Right lobe of liver (tissue), 6 donors: Measurements from ENCODE around the gene HEXIM2. TPM values are rescaled to one million over a fixed set of nuclear protein-coding genes. Genes with fewer than 3 reads are reported as not detected.
"Not testable (repeated sequence)": the region's sequence is repeated elsewhere in the genome, so short reads cannot be mapped to it uniquely, and the experiment has no call there.

ENCODE experiments used
- ATAC-seq, 4 donors: fragments of 200-7000 bp; cut with Tn5 transposase; one replicate each; pipeline ENCODE4 v1.9.1; 2020; ENCODE audit warnings: mild to moderate bottlenecking in 4 of 4, moderate library complexity in 4 of 4
- DNase-seq, 3 donors: peaks; one replicate each; pipeline ENCODE4 v3.0.0-alpha.2; 2020
- H3K27ac ChIP-seq, 3 donors: fragments of 200-600 bp; one replicate each; pipeline ENCODE4 v1.8.0; 2022
- H3K27me3 ChIP-seq, 2 donors: fragments of 200-600 bp; one replicate each; pipeline ENCODE4 v1.8.0; 2022
- H3K36me3 ChIP-seq, 4 donors: fragments of 200-600 bp; sonication (generic) in 1 of 4; one replicate each; pipeline versions ENCODE4 v1.5.1 to v1.8.0; 2017 to 2022; ENCODE audit warnings: control low read depth in 1 of 4
- H3K4me1 ChIP-seq, 4 donors: fragments of 200-600 bp; sonication (generic) in 1 of 4; one replicate each; pipeline versions ENCODE4 v1.5.1 to v1.8.0; 2017 to 2022; ENCODE audit warnings: control low read depth in 1 of 4
- H3K4me3 ChIP-seq, 3 donors: fragments of 200-600 bp; one replicate each; pipeline ENCODE4 v1.8.0; 2022
- H3K9me3 ChIP-seq, 4 donors: fragments of 200-600 bp; sonication (generic) in 1 of 4; one replicate each; pipeline versions ENCODE4 v1.5.1 to v1.8.0; 2017 to 2022; ENCODE audit warnings: control low read depth in 1 of 4
- POLR2A ChIP-seq: fragments of 450-650 bp; IDR thresholded peaks from one replicate; pipeline ENCODE4 v1.6.1; 2017; ENCODE audit warnings: antibody characterized with exemption, mild to moderate bottlenecking
- WGBS: methylation state at CpG from one replicate; pipeline ENCODE4 v1.1.6; 2018; ENCODE audit warnings: low coverage, low lambda C conversion rate; ENCODE audit not compliant: insufficient coverage; ENCODE audit errors: missing lambda C conversion rate; 5-methylcytosine and 5-hydroxymethylcytosine counted together
- intact Hi-C, 2 donors: fragments of 100-400 bp; cut with DNase I; formaldehyde crosslinking; loops; one replicate each; pipeline versions ENCODE4 v1.11.2 to v1.14.1; 2022
- microRNA-seq, 2 donors: library from miRNA; unstranded; fragments of <30 nt; microRNA quantifications; one replicate each; pipeline ENCODE4, GENCODE V29; 2019 to 2020
- small RNA-seq, 2 experiments: library from RNA; depleted of rRNA; stranded (forward); fragments of <200 nt; gene quantifications; one replicate each; pipeline ENCODE3, GENCODE V24; 2016
- total RNA-seq, 6 experiments: library from RNA; depleted of rRNA in 2 of 6; stranded (reverse); fragments of >200 nt in 2 of 6; fragmentation: NEBNext Ultra II Directional in 3 of 6; extraction: Animal tissue kit (Norgen Biotek cat#: 25700) in 3 of 6; gene quantifications; one replicate each; pipeline versions ENCODE4 v1.1.0 to v1.2.4, GENCODE V29; 2016 to 2023
- TF ChIP-seq, protein P1 (sequence below), 4 donors: fragments of 200-600 bp in 3 of 4; fragments of 450-650 bp in 1 of 4; IDR thresholded peaks; one replicate each; pipeline versions ENCODE4 v1.5.1 to v1.8.0; 2016 to 2022; ENCODE audit warnings: antibody characterized with exemption in 4 of 4, mild to moderate bottlenecking in 2 of 4
- donor health status: DM: no; HTN: yes; CAD: no.
- donor health status: DM: no; HTN: no; CAD: no.
- donor health status: DM: no; HTN: no; CAD: no.
- donor health status: DM: no; HTN: yes; CAD: no.
- donor health status: DM: no; HTN: yes; CAD: no.

HEXIM2 gene
- total RNA-seq, 6 experiments from 2014 or later, result 2.6 to 13.5 (median 5.4) TPM

DNA sequence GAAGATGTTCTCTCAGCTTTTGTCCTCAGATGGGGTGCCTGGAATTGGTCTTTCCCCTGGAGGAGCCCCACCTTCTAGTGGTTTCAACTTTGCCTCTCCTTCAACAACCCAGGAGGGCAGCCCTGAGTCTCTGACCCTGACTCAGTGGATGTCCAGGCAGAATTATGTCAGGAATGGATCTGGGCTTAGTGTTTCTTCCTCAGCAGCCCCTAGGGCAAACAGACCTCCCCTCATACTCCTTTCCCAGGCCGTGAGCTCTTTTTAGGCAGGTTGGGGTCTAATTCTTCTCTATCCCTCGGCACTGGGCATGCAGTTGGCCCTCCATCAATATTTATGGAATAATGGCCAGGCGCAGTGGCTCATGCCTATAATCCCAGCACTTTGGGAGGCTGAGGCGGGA, 39.8 kb downstream of the HEXIM2 start:
- no peak for ATAC-seq
- H3K27ac ChIP-seq, result peak overlapping the region in 1 of 3 donors; percentile 40
- no peaks in the 10 kb centered on the region for H3K9me3 ChIP-seq
- WGBS, result 77% methylated on average over 3 of the region's 4 CpGs
- intact Hi-C loops, result no loop called here
- H3K4me3 ChIP-seq, result no peak overlapping the region
- peaks cover 0 to 13% (median 3%) of the 10 kb centered on the region in 4 donors for H3K4me1 ChIP-seq
- no peaks in the 10 kb centered on the region for H3K27me3 ChIP-seq
- H3K36me3 ChIP-seq, result no peaks in the 10 kb centered on the region
- TF ChIP-seq, protein P1, sequence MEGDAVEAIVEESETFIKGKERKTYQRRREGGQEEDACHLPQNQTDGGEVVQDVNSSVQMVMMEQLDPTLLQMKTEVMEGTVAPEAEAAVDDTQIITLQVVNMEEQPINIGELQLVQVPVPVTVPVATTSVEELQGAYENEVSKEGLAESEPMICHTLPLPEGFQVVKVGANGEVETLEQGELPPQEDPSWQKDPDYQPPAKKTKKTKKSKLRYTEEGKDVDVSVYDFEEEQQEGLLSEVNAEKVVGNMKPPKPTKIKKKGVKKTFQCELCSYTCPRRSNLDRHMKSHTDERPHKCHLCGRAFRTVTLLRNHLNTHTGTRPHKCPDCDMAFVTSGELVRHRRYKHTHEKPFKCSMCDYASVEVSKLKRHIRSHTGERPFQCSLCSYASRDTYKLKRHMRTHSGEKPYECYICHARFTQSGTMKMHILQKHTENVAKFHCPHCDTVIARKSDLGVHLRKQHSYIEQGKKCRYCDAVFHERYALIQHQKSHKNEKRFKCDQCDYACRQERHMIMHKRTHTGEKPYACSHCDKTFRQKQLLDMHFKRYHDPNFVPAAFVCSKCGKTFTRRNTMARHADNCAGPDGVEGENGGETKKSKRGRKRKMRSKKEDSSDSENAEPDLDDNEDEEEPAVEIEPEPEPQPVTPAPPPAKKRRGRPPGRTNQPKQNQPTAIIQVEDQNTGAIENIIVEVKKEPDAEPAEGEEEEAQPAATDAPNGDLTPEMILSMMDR (IDR thresholded peaks at IDR 0.05), result no peak
- no peak for TF ChIP-seq POLR2A
- DNase-seq, result no peak

DNA sequence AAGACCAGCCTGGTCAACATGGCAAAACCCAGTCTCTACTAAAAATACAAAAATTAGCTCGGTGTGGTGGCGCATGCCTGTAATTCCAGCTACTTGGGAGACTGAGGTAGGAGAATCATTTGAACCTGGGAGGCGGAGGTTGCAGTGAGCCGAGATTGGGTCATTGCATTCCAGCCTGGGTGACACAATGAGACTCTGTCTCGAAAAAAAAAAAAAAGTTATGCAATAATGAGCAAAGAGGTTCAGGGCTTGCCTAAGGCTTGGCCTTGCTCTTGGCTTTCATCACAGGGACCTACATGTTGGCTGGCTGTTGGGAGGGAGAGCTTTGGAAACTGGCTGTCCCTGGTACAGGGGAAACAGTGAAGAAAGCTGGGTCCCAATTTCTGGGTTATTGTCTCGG, 40.2 kb downstream of the HEXIM2 start:
- Histone ChIP-seq H3K4me1 (peaks cover 0 to 13% (median 3%) of the 10 kb centered on the region in 4 donors), H3K27ac (peak overlapping the region in 1 of 3 donors; percentile 40)
- H3K27me3 ChIP-seq, H3K4me3 ChIP-seq, intact Hi-C loops, H3K36me3 ChIP-seq, H3K9me3 ChIP-seq: not testable (repeated sequence)
- ATAC-seq, result peak; percentile 69 to 79 (median 76)
- 39% methylated on average over 6 of the region's 6 CpGs for WGBS
- DNase-seq, result peak; percentile 41 to 78 (median 72)

DNA sequence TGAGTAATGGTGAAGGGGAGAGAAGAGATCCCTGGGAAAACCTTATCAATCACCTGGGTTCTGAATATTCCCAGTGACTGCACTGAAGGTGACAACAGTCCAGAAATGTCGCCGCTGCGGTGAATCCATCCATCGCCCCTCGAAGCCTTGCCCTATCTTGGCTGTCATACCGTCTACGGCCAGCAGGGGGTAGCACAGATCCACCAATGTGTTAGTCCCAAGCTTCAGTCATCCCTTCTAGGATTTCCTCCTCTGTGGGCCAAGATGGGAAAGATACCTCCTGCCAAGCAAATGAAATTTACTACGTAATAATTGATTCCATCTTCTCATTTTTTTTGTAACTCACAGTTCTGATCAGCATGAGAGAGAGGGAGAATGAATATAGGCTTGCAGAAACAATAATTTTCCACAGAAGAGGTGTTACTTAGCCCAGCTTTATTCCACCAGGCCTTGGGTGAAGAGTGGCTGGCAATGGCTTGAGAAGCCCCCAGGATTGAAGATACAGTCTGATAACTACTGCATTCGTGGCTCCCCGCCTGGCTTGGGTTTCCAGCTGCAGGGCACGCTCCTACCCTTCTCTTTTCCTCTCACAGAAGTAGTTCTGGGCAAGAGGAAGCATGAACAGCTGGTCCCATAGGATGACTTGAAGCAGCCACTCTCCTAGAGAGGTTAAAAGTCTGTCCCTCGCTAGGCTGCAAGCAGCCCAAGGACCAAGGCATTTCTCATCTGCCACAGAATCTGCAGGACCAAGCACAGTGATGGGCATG, 57.4 kb downstream of the HEXIM2 start:
- TF ChIP-seq POLR2A, result no peak
- TF ChIP-seq, protein P1 (IDR thresholded peaks at IDR 0.05), result peak; percentile 88 to 96 (median 92)
- DNase-seq (peak; percentile 79 to 82 (median 80)), ATAC-seq (peak; percentile 87 to 93 (median 91))
- no peaks in the 10 kb centered on the region for H3K9me3 ChIP-seq
- H3K27me3 ChIP-seq, result no peaks in the 10 kb centered on the region
- WGBS, result 2% methylated on average over 10 of the region's 12 CpGs
- no peaks in the 10 kb centered on the region for H3K36me3 ChIP-seq
- intact Hi-C loops, result no loop called here
- H3K4me1 ChIP-seq, result no peaks in the 10 kb centered on the region
- H3K4me3 ChIP-seq, result no peak overlapping the region
- no peak overlapping the region for H3K27ac ChIP-seq

Small RNA genes within 50 kb of the gene (microRNA-seq; reads per million reads assigned to microRNA genes)
- gene MIR6784, result 0 reads per million in 2 donors

Small RNA genes within 50 kb of the gene (small RNA-seq; reads per million reads assigned to genes)
- 0 reads per million in 2 experiments for gene MIR6784

Other genes with a start within 250 kb of the HEXIM2 start
- under 1 TPM; 0.18 to 0.50 (median 0.27) TPM for gene GFAP, start 246.4 kb upstream of the HEXIM2 start, total RNA-seq
- under 1 TPM; 0.20 to 0.99 (median 0.35) TPM for gene KIF18B, start 214.1 kb upstream of the HEXIM2 start, total RNA-seq
- gene C1QL1, start 193.6 kb upstream of the HEXIM2 start, total RNA-seq, result under 1 TPM in 4 of 6 experiments, not detected in 2; 0.31 to 0.62 (median 0.38) TPM
- gene DCAKD, start 110.2 kb upstream of the HEXIM2 start, total RNA-seq, result 10 to 100 TPM; 13.2 to 20.6 (median 16.6) TPM
- gene NMT1, start 100.6 kb upstream of the HEXIM2 start, total RNA-seq, result 10 to 100 TPM; 50.8 to 76.7 (median 72.0) TPM
- gene PLCD3, start 29.4 kb upstream of the HEXIM2 start, total RNA-seq, result 10 to 100 TPM in 1 of 6 experiments, 1 to 10 TPM in 5; 2.0 to 26.4 (median 3.0) TPM
- gene ACBD4, start 26.2 kb upstream of the HEXIM2 start, total RNA-seq, result 10 to 100 TPM; 24.0 to 78.9 (median 56.9) TPM
- gene HEXIM1, start 13.4 kb upstream of the HEXIM2 start, total RNA-seq, result 10 to 100 TPM; 14.0 to 27.1 (median 19.6) TPM
- gene FMNL1, start 60.0 kb downstream of the HEXIM2 start, total RNA-seq, result 1 to 10 TPM; 3.7 to 10.0 (median 5.1) TPM
- gene SPATA32, start 100.2 kb downstream of the HEXIM2 start, total RNA-seq, result not detected
- gene MAP3K14, start 155.1 kb downstream of the HEXIM2 start, total RNA-seq, result 1 to 10 TPM; 4.8 to 7.8 (median 6.3) TPM